ENCODE results near the gene CDC42BPB.
A peak's percentile ranks its signal among the peaks of the same experiment; 100 is the strongest.

Gene CDC42BPB

GRCh38 chr14:103067231-103067954 lies 10.0 kb upstream of the CDC42BPB start:
- H3K27ac ChIP-seq (ENCODE audit: low read length): no peak overlapping the region
- H3K4me3 ChIP-seq (ENCODE audit: low read length): no peak overlapping the region

DNA sequence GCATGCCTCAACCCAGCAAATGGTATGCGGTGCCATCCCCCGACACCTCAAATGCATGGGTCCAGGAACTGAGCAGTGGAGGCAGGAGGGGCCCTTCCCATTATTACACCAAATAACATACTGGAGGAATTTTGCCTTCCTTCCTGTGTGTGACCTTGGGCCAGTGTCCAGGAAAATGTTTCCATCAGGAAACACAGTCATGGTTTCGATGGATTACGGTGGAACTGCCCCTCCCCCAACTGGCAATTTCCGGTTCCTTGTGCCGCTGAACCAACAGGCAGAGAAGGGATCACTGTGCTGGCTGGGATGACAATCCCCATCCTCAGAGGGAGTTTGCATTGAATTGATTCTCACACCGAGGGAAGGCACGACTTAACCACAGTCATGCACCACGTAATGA lies 9.1 kb upstream of the CDC42BPB start:
- no peaks in the 10 kb centered on the region for H3K4me1 ChIP-seq (ENCODE audit: control insufficient read depth, low read depth, low read length)
- H3K27ac ChIP-seq (ENCODE audit: low read length): no peak overlapping the region
- H3K9me3 ChIP-seq (ENCODE audit: control insufficient read depth, low read depth, low read length): no peaks in the 10 kb centered on the region
- no peak overlapping the region for H3K9ac ChIP-seq (ENCODE audit: low read length)
- no peaks in the 10 kb centered on the region for H3K36me3 ChIP-seq (ENCODE audit: control insufficient read depth, low read depth, low read length)
- H3K4me3 ChIP-seq (ENCODE audit: low read length): no peak overlapping the region
- H3K27me3 ChIP-seq (ENCODE audit: control insufficient read depth, insufficient read depth, low read length): no peaks in the 10 kb centered on the region

More at GRCh38 chr14:103067231-103067954, 10.0 kb upstream of the CDC42BPB start:
- Histone ChIP-seq H3K9ac (ENCODE audit: low read length) (no peak overlapping the region), H3K36me3 (ENCODE audit: control insufficient read depth, low read depth, low read length) (no peaks in the 10 kb centered on the region), H3K9me3 (ENCODE audit: control insufficient read depth, low read depth, low read length) (no peaks in the 10 kb centered on the region), H3K4me1 (ENCODE audit: control insufficient read depth, low read depth, low read length) (no peaks in the 10 kb centered on the region), H3K27me3 (ENCODE audit: control insufficient read depth, insufficient read depth, low read length) (no peaks in the 10 kb centered on the region)

DNA sequence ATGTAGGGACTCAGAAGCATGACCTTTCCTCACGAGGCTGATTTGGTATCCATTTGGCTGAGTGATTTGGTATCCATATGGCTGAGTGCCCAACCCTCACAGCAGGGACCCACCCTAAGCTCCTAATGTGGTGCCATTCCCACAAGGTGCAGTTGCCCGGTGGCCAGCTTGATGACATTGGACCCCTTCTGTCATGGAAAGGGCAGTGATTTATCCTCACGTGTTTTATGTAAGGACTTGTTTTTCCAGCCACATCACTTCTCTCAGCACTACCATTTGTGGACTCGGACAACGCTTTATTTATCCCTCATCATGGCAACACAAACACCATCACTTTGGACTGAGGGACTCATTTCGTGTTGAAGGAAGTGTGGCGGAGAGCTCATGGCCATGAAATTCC lies 8.5 kb upstream of the CDC42BPB start:
- Histone ChIP-seq H3K4me1 (ENCODE audit: control insufficient read depth, low read depth, low read length) (no peaks in the 10 kb centered on the region), H3K27me3 (ENCODE audit: control insufficient read depth, insufficient read depth, low read length) (no peaks in the 10 kb centered on the region), H3K36me3 (ENCODE audit: control insufficient read depth, low read depth, low read length) (no peaks in the 10 kb centered on the region), H3K27ac (ENCODE audit: low read length) (no peak overlapping the region), H3K4me3 (ENCODE audit: low read length) (no peak overlapping the region), H3K9me3 (ENCODE audit: control insufficient read depth, low read depth, low read length) (no peaks in the 10 kb centered on the region), H3K9ac (ENCODE audit: low read length) (no peak overlapping the region)

- H3K27me3 ChIP-seq (ENCODE audit: control insufficient read depth, insufficient read depth, low read length): no peaks in the 10 kb centered on the region
- H3K9me3 ChIP-seq (ENCODE audit: control insufficient read depth, low read depth, low read length): no peaks in the 10 kb centered on the region
- no peak overlapping the region for H3K9ac ChIP-seq (ENCODE audit: low read length)
- H3K4me3 ChIP-seq (ENCODE audit: low read length): no peak overlapping the region
- no peaks in the 10 kb centered on the region for H3K4me1 ChIP-seq (ENCODE audit: control insufficient read depth, low read depth, low read length)
- H3K27ac ChIP-seq (ENCODE audit: low read length): no peak overlapping the region
- no peaks in the 10 kb centered on the region for H3K36me3 ChIP-seq (ENCODE audit: control insufficient read depth, low read depth, low read length)
Observed at GRCh38 chr14:103064978-103065377, 7.6 kb upstream of the CDC42BPB start.

GRCh38 chr14:103064436-103064835 lies 7.1 kb upstream of the CDC42BPB start:
- no peak overlapping the region for H3K27ac ChIP-seq (ENCODE audit: low read length)
- no peaks in the 10 kb centered on the region for H3K9me3 ChIP-seq (ENCODE audit: control insufficient read depth, low read depth, low read length)
- H3K27me3 ChIP-seq (ENCODE audit: control insufficient read depth, insufficient read depth, low read length): no peaks in the 10 kb centered on the region
- H3K36me3 ChIP-seq (ENCODE audit: control insufficient read depth, low read depth, low read length): no peaks in the 10 kb centered on the region
- no peaks in the 10 kb centered on the region for H3K4me1 ChIP-seq (ENCODE audit: control insufficient read depth, low read depth, low read length)
- H3K4me3 ChIP-seq (ENCODE audit: low read length): no peak overlapping the region
- H3K9ac ChIP-seq (ENCODE audit: low read length): no peak overlapping the region

- H3K9ac ChIP-seq (ENCODE audit: low read length): no peak overlapping the region
- no peaks in the 10 kb centered on the region for H3K36me3 ChIP-seq (ENCODE audit: control insufficient read depth, low read depth, low read length)
- H3K4me1 ChIP-seq (ENCODE audit: control insufficient read depth, low read depth, low read length): no peaks in the 10 kb centered on the region
- H3K4me3 ChIP-seq (ENCODE audit: low read length): no peak overlapping the region
- H3K27ac ChIP-seq (ENCODE audit: low read length): no peak overlapping the region
- H3K9me3 ChIP-seq (ENCODE audit: control insufficient read depth, low read depth, low read length): no peaks in the 10 kb centered on the region
- no peaks in the 10 kb centered on the region for H3K27me3 ChIP-seq (ENCODE audit: control insufficient read depth, insufficient read depth, low read length)
Observed at GRCh38 chr14:103061482-103061976, 4.2 kb upstream of the CDC42BPB start.

DNA sequence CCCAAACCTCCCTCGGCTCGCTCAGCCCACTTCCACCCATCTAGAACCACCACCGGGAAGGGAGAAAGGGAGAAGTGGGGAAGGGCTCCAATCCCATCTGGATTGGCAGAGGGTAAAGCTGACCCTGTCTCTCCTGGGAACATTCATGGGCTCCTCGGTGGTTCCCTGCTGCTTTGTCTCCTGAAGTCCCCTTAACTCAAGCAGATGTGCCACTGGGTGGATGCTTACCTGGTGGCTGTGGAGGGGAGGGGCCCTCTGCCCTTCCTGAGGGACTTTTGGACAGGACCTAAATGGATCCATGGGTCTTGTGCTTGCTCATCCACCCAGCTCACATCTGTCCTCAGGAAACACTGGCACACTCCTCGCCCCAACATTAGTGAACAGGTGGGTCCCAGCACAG lies 2.2 kb upstream of the CDC42BPB start:
- H3K4me1 ChIP-seq (ENCODE audit: control insufficient read depth, low read depth, low read length): peaks cover 6% of the 10 kb centered on the region
- no peaks in the 10 kb centered on the region for H3K27me3 ChIP-seq (ENCODE audit: control insufficient read depth, insufficient read depth, low read length)
- H3K9ac ChIP-seq (ENCODE audit: low read length): no peak overlapping the region
- no peak overlapping the region for H3K4me3 ChIP-seq (ENCODE audit: low read length)
- H3K36me3 ChIP-seq (ENCODE audit: control insufficient read depth, low read depth, low read length): no peaks in the 10 kb centered on the region
- H3K9me3 ChIP-seq (ENCODE audit: control insufficient read depth, low read depth, low read length): no peaks in the 10 kb centered on the region
- no peak overlapping the region for H3K27ac ChIP-seq (ENCODE audit: low read length)

DNA sequence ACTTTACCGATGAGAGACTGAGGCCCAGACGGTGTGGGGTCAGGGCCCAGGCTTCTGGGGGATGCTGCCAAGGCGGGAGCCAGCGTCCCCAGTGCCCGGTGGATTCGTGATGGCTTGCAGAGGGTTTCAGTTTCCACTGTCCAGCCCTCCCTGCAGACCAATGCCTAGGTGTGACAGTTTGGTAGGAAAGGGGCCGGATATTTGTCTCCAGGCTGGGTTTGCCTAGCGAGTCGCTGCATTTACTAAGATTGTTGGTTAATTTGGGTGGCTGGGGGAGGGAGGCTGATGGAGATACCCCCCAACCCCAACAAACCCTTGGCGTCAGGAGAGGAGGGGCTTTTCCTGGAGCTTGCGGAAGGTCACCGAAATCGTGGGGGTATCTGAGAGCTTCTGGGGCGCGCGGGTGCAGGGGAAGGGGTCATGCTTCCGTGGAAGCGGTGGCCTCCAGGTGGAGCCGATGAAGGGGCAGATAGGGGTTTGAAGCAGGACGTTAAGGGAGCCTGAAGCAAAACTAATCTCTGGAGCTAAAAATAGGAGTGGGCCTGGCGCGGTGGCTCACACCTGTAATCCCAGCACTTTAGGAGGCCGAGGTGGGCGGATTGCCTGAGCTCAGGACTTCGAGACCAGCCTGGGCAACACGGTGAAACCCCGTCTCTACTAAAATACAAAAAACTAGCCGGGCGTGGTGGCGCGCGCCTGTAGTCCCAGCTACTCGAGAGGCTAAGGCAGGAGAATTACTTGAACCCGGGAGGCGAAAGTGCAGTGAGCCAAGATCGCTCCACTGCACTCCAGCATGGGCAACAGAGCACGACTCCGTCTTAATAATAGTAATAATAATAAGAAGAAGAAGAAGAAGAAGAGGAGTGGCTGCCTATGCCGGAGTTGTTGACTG lies 1.1 kb upstream of the CDC42BPB start:
- Histone ChIP-seq H3K9me3 (ENCODE audit: control insufficient read depth, low read depth, low read length) (no peaks in the 10 kb centered on the region), H3K4me1 (ENCODE audit: control insufficient read depth, low read depth, low read length) (peaks cover 6% of the 10 kb centered on the region), H3K9ac (ENCODE audit: low read length) (peak overlapping the region; percentile 58), H3K27ac (ENCODE audit: low read length) (no peak overlapping the region), H3K36me3 (ENCODE audit: control insufficient read depth, low read depth, low read length) (no peaks in the 10 kb centered on the region), H3K4me3 (ENCODE audit: low read length) (peak overlapping the region; percentile 88), H3K27me3 (ENCODE audit: control insufficient read depth, insufficient read depth, low read length) (no peaks in the 10 kb centered on the region)

- Histone ChIP-seq H3K4me3 (ENCODE audit: low read length) (peak overlapping the region; percentile 55), H3K9ac (ENCODE audit: low read length) (no peak overlapping the region)
Observed at GRCh38 chr14:103057028-103057371, 349 bp downstream of the CDC42BPB start.

DNA sequence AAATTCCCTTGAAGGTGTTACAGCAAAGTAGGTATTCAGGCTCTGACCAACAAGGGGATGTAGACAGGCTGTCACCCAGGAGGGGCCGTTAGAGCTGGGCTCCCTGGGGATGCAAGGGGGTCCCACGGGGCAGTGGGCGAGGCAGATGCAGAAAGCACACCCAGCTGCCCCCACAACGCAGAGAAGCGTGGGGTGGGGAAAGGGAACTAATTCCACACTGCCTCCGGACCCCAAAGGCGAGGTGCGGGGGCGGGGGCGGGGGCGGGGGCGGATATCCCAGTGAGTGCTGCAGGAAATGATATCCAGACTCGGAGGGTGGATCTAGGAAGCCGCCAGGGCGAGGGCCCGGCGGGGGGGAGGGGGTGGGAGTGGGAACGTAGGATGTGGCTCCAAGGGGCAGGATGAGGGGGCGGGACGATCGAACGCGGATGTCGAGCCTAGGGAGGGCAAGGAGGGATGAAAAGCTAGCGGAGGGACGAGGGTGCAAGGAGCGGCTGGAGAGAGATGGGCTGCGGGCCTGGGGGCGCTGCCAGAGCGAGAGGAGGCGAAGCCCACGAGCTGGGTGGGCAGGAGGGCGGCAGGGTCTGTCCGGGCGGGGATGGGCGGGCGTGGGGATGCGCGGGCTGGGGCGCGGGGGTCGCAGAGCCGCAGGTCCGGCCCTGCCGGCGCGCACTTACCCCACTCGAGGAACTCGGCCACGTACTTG lies 874 bp downstream of the CDC42BPB start:
- no peaks in the 10 kb centered on the region for H3K27me3 ChIP-seq (ENCODE audit: control insufficient read depth, insufficient read depth, low read length)

More at GRCh38 chr14:103057028-103057371, 349 bp downstream of the CDC42BPB start:
- Histone ChIP-seq H3K36me3 (ENCODE audit: control insufficient read depth, low read depth, low read length) (no peaks in the 10 kb centered on the region), H3K27me3 (ENCODE audit: control insufficient read depth, insufficient read depth, low read length) (no peaks in the 10 kb centered on the region), H3K9me3 (ENCODE audit: control insufficient read depth, low read depth, low read length) (no peaks in the 10 kb centered on the region), H3K27ac (ENCODE audit: low read length) (no peak overlapping the region), H3K4me1 (ENCODE audit: control insufficient read depth, low read depth, low read length) (peaks cover 6% of the 10 kb centered on the region)

GRCh38 chr14:103055695-103056094 lies 1.7 kb downstream of the CDC42BPB start:
- Histone ChIP-seq H3K27me3 (ENCODE audit: control insufficient read depth, insufficient read depth, low read length) (no peaks in the 10 kb centered on the region), H3K4me3 (ENCODE audit: low read length) (peak overlapping the region; percentile 55), H3K4me1 (ENCODE audit: control insufficient read depth, low read depth, low read length) (peaks cover 6% of the 10 kb centered on the region), H3K9me3 (ENCODE audit: control insufficient read depth, low read depth, low read length) (no peaks in the 10 kb centered on the region), H3K9ac (ENCODE audit: low read length) (no peak overlapping the region), H3K27ac (ENCODE audit: low read length) (no peak overlapping the region), H3K36me3 (ENCODE audit: control insufficient read depth, low read depth, low read length) (no peaks in the 10 kb centered on the region)

More for the DNA sequence above, 874 bp downstream of the CDC42BPB start:
- Histone ChIP-seq H3K9ac (ENCODE audit: low read length) (no peak overlapping the region), H3K36me3 (ENCODE audit: control insufficient read depth, low read depth, low read length) (no peaks in the 10 kb centered on the region), H3K9me3 (ENCODE audit: control insufficient read depth, low read depth, low read length) (no peaks in the 10 kb centered on the region), H3K4me3 (ENCODE audit: low read length) (peak overlapping the region; percentile 55), H3K4me1 (ENCODE audit: control insufficient read depth, low read depth, low read length) (peaks cover 6% of the 10 kb centered on the region), H3K27ac (ENCODE audit: low read length) (no peak overlapping the region)
